Left lung (tissue), 10 donors: ENCODE data around the gene FAM168A. TPM values are rescaled to one million over a fixed set of nuclear protein-coding genes. Genes with fewer than 3 reads are reported as not detected.

Experiments used
- ATAC-seq: fragments of 200-7000 bp; cut with Tn5 transposase; one replicate; pipeline ENCODE4 v1.9.1; 2020; ENCODE audit warnings: moderate library complexity
- DNase-seq, 4 donors: peaks; one replicate each; pipeline ENCODE4 v3.0.0-alpha.2; 2013 to 2020
- H3K27ac ChIP-seq, 2 donors: fragments of 200-600 bp; sonication (generic) in 1 of 2; one replicate each; pipeline versions ENCODE4 v1.5.0 to v1.8.0; 2020 to 2021
- H3K27me3 ChIP-seq, 2 donors: fragments of 200-600 bp; sonication (generic) in 1 of 2; one replicate each; pipeline versions ENCODE4 v1.5.0 to v1.8.0; 2020 to 2021
- H3K36me3 ChIP-seq, 2 donors: fragments of 200-600 bp; sonication (generic) in 1 of 2; one replicate each; pipeline versions ENCODE4 v1.5.0 to v1.8.0; 2020 to 2021
- H3K4me1 ChIP-seq, 2 donors: fragments of 200-600 bp; one replicate each; pipeline ENCODE4 v1.8.0; 2021
- H3K4me3 ChIP-seq, 2 donors: fragments of 200-600 bp; sonication (generic) in 1 of 2; one replicate each; pipeline versions ENCODE4 v1.5.0 to v1.8.0; 2020 to 2021; ENCODE audit warnings: mild to moderate bottlenecking in 1 of 2
- H3K9me3 ChIP-seq, 2 donors: fragments of 200-600 bp; sonication (generic) in 1 of 2; one replicate each; pipeline versions ENCODE4 v1.5.0 to v1.8.0; 2020 to 2021
- CTCF ChIP-seq, 2 donors: fragments of 200-600 bp; sonication (generic) in 1 of 2; IDR thresholded peaks; one replicate each; pipeline versions ENCODE4 v1.5.0 to v1.8.0; 2021; ENCODE audit warnings: antibody characterized with exemption in 2 of 2
- intact Hi-C, 2 donors: fragments of 100-400 bp; cut with DNase I; formaldehyde crosslinking; loops; one replicate each; pipeline versions ENCODE4 v1.11.2 to v1.14.2; 2022
- polyA plus RNA-seq, 6 donors: library from polyadenylated mRNA; unstranded; fragments of 120-200 nt; gene quantifications; one replicate each; pipeline ENCODE4 v1.2.1, GENCODE V29; 2013; ENCODE audit not compliant: insufficient read length in 6 of 6
- total RNA-seq, 2 donors: library from RNA; stranded (reverse); fragmentation: NEBNext Ultra II Directional; extraction: Animal tissue kit (Norgen Biotek cat#: 25700); gene quantifications; one replicate each; pipeline ENCODE4 v1.2.1, GENCODE V29; 2021
- donor health status: DM: no; HTN: yes; CAD: no.
- donor health status: DM: no; HTN: no; CAD: no.

FAM168A gene
- total and polyA plus RNA-seq, 8 donors = 28.2 to 43.9 (median 41.6) TPM

GRCh38 chr11:73367482-73368024 lies 230.4 kb downstream of the FAM168A start:
- intact Hi-C loops = no loop called here
- Histone ChIP-seq H3K4me3 (no peak overlapping the region), H3K36me3 (peaks cover 9 to 52% of the 10 kb centered on the region in 2 donors), H3K27me3 (no peaks in the 10 kb centered on the region), H3K9me3 (no peaks in the 10 kb centered on the region), H3K4me1 (peaks cover 0 to 25% of the 10 kb centered on the region in 2 donors), H3K27ac (no peak overlapping the region)
- DNase-seq = no peak
- no peak for ATAC-seq
- TF ChIP-seq CTCF (IDR thresholded peaks at IDR 0.05) = no peak

GRCh38 chr11:73366953-73367352 lies 231.0 kb downstream of the FAM168A start:
- no peak for ATAC-seq
- Histone ChIP-seq H3K4me3 (no peak overlapping the region), H3K36me3 (peaks cover 9 to 58% of the 10 kb centered on the region in 2 donors), H3K27me3 (no peaks in the 10 kb centered on the region), H3K27ac (peak overlapping the region in 1 of 2 donors; percentile 57), H3K4me1 (peaks cover 0 to 21% of the 10 kb centered on the region in 2 donors), H3K9me3 (no peaks in the 10 kb centered on the region)
- no peak for TF ChIP-seq CTCF (IDR thresholded peaks at IDR 0.05)
- intact Hi-C loops = no loop called here
- no peak for DNase-seq

GRCh38 chr11:73366265-73366610 lies 231.7 kb downstream of the FAM168A start:
- Histone ChIP-seq H3K4me3 (no peak overlapping the region), H3K27me3 (no peaks in the 10 kb centered on the region), H3K9me3 (no peaks in the 10 kb centered on the region), H3K36me3 (peaks cover 9 to 65% of the 10 kb centered on the region in 2 donors), H3K4me1 (peaks cover 0 to 21% of the 10 kb centered on the region in 2 donors), H3K27ac (peak overlapping the region in 1 of 2 donors; percentile 57)
- TF ChIP-seq CTCF (IDR thresholded peaks at IDR 0.05) = no peak
- no peak for ATAC-seq
- intact Hi-C loops = no loop called here
- no peak for DNase-seq

GRCh38 chr11:73365352-73366264 lies 232.3 kb downstream of the FAM168A start:
- H3K9me3 ChIP-seq = no peaks in the 10 kb centered on the region
- TF ChIP-seq CTCF (IDR thresholded peaks at IDR 0.05) = no peak
- ATAC-seq (no peak), DNase-seq (no peak)
- H3K4me1 ChIP-seq = peaks cover 0 to 21% of the 10 kb centered on the region in 2 donors
- H3K4me3 ChIP-seq = no peak overlapping the region
- H3K27me3 ChIP-seq = no peaks in the 10 kb centered on the region
- peaks cover 9 to 71% of the 10 kb centered on the region in 2 donors for H3K36me3 ChIP-seq
- no peak overlapping the region for H3K27ac ChIP-seq
- intact Hi-C loops = no loop called here

GRCh38 chr11:73363147-73363546 lies 234.8 kb downstream of the FAM168A start:
- H3K4me1 ChIP-seq = peaks cover 0 to 21% of the 10 kb centered on the region in 2 donors
- DNase-seq = no peak
- ATAC-seq = no peak
- H3K4me3 ChIP-seq = no peak overlapping the region
- intact Hi-C loops = no loop called here
- no peaks in the 10 kb centered on the region for H3K27me3 ChIP-seq
- H3K27ac ChIP-seq = no peak overlapping the region
- no peaks in the 10 kb centered on the region for H3K9me3 ChIP-seq
- TF ChIP-seq CTCF (IDR thresholded peaks at IDR 0.05) = no peak
- H3K36me3 ChIP-seq = peaks cover 9 to 87% of the 10 kb centered on the region in 2 donors
